H54 (cell line): ENCODE measurements around the gene PARP15.

Experiments used
- DNase-seq: peaks from one replicate; pipeline ENCODE4 v3.0.0; 2011; ENCODE audit warnings: low spot score, mixed read lengths; ENCODE audit not compliant: insufficient read length
- FAIRE-seq: peaks from 3 replicates; lab custom pipeline; 2011; peaks lifted over from hg19 to GRCh38; lab: Jason Lieb, UNC
- POLR2A ChIP-seq: IDR thresholded peaks from 2 replicates; pipeline ENCODE4 v1.6.1; 2011; ENCODE audit warnings: low read depth, mild to moderate bottlenecking, low read length

The PARP15 gene

DNA sequence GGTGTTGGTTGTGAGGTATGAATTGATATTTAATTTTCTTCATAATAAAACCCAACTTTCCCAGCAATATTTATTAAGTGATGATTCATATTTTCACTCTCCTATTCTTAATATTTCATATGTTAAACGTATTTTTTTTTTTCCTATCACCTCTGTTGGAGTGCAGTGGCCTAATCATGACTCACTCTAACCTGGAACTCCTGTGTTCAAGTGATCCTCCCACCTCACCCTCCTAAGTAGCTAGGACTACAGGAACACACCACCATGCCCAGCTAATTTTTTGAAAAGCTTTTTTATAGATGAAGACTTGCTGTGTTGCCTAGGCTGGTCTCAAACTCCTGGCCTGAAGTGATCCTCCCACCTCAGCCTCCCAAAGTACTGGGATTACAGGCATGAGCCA lies 8.6 kb downstream of the PARP15 start:
- no peak for DNase-seq
- no peak for FAIRE-seq

DNA sequence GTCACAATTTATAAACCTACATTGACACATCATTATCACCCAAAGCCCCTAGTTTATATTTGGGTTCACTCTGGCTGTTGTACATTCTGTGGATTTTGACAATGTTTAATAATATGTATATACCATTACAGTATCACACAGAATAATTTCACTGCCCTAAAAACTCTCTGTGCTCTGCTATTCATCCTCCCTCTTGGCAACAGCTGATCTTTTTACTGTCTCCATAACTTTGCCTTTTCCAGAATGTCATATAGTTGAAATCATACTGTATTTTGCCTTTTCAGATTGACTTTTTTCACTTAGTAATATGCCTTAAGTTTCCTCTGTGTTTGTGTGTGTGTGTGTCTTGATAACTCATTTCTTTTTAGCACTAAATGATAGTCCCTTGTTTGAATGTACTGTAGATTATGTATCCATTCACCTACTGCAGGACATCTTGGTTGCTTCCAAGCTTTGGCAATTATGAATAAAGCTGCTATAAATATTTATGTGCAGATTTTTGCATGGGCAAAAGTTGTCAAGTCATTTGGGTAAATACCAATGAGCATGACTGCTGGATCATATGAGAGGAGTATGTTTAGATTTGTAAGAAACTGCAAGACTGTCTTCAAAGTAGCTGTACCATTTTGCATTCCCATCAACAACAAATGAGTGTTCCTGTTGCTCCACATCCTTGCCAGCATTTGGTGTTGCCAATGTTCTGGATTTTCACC lies 9.5 kb downstream of the PARP15 start:
- no peak for TF ChIP-seq POLR2A
- DNase-seq (no peak), FAIRE-seq (no peak)

More for the DNA sequence above, 8.6 kb downstream of the PARP15 start:
- TF ChIP-seq POLR2A, result no peak

DNA sequence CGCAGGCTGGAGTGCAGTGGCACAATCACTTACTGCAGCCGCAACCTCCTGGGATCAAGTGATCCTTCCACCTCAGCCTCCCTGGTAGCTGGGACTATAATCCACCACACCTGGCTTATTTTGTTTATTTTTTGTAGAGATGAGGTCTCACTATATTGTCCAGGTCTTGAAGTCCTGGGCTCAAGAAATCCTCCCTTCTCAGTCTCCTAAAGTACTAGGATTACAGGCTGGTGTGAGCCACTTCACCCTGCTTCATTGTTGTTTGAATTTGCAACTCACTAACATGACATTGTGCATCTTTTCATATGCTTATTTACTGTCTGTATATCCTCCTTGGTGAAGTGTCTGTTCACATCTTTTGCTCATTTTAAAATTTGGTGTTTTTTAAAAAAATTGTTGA lies 10.1 kb downstream of the PARP15 start:
- FAIRE-seq, result no peak
- no peak for DNase-seq
- no peak for TF ChIP-seq POLR2A

DNA sequence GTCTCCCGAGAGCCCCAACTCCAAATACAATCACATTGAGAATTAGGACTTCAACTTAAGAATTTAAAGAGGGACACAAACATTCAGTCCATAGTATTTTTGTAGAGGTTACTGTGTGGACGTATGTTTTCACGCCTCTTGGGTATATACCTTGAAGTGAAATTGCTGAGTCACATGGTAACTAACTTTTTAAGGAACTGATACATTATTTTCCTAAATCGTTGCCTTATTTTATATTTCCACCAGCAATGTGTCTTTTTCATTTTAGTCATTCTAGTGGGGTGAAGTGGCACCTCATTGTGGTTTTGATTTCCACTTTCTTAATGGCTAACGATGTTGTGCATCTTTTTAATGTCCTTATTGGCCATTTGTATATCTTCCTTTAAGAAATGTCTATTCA lies 11.8 kb downstream of the PARP15 start:
- FAIRE-seq (no peak), DNase-seq (no peak)
- TF ChIP-seq POLR2A, result no peak

DNA sequence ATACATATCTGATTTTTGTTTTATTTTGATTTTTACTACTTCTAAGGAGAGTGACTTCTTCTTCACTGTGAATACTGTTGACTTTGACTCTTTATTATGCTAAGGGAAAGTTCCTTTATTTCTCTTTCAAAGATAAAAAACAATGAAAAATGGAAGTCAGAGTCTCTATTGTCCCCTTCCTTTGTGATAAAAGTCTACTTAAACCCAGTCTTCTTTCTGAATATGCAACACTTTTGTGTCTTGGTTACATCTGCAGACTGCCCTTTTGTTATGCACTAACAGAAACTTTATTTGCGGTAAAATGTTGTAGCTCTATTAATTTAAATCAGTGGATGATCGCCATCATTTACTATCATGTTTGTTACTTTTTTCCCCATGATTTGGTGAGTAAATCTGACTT lies 13.2 kb downstream of the PARP15 start:
- TF ChIP-seq POLR2A, result no peak
- no peak for DNase-seq
- FAIRE-seq, result no peak

DNA sequence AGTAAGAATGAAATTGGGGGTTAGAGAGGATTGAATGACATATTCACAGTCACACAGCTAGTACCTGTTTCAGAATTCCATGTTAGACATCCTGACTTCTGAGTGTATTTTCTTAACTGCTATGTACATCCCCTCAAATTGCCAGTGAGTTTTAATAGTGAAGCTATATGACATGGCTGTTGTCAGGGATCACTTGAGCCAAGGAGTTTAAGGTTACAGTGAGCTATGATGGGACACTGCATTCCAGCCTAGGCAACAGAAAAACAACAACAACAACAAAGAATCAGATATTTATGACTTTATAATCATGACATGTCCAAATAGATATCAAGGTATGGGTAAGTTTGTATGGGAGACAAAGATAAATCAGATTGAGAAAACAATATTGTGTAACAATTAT lies 16.6 kb downstream of the PARP15 start:
- DNase-seq (no peak), FAIRE-seq (no peak)
- TF ChIP-seq POLR2A, result no peak

DNA sequence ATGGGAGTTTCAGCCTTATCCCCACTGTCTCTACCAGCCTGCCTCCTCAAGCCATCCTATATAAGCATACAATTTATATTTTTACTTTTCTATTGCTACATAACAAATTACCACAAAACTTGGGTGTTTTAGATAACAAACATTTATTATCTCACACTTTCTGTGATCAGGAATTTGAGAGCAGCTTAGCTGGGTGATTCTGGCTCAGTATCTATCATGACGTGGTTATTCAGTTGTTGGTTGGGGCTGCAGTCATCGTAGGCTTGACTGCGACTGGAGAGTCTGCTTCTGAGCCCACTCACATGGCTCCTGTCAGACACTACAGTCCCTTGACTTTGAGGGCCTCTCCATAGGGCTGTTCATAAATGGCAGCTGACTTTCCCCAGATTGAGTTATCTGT lies 20.7 kb downstream of the PARP15 start:
- FAIRE-seq, result no peak
- TF ChIP-seq POLR2A, result no peak
- DNase-seq, result no peak

DNA sequence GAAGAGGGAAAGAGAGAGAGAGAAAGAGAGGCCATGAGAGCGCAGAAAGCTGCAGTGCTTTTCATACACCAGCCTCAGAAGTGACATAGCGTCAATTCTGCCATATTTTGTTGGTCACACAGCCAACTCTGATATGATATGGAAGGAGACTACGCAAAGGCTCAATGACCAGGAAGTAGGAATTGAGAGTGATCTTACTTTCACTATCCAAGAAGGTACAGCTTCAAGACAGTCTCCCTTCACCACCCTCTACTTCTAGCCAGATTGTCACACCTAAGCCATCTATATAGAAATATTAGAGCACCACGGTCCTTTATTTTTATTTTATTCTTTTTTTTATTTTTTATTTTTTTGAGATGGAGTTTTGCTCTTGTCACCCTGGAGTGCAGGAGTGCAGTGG lies 21.1 kb downstream of the PARP15 start:
- FAIRE-seq (no peak), DNase-seq (no peak)
- no peak for TF ChIP-seq POLR2A

DNA sequence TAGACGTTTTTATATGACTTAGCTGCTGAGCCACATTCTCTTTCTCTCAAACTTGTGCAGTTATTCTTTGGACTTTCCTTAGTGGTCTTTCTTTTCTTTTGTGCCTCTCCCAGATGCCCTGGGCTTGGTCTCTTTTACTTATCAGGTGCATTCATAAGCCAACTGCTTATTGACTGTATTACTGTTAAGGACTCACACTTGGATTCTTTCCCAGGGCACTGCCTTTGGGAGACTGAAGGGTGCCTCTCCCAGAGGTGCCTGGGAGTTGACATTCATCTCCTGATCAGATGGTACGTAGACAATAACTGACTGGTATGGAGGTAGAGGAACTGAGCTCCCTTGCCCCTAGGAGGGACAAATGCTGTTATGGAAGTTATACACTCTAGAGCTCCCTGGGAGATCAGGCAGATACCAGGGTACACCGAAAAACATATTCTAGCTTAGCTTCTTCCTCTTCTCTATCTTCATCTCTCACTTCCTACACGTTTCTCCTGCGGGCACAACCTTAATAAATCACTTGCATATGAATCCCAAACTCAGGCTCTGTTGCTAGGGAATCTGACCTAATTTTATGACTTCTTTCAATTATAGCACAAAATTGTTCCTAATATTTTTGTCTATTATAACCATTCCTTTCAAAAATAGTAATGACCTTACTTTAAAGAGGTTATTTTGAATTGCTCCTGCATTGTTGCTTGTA lies 24.7 kb downstream of the PARP15 start:
- no peak for FAIRE-seq
- TF ChIP-seq POLR2A, result no peak
- DNase-seq, result no peak

DNA sequence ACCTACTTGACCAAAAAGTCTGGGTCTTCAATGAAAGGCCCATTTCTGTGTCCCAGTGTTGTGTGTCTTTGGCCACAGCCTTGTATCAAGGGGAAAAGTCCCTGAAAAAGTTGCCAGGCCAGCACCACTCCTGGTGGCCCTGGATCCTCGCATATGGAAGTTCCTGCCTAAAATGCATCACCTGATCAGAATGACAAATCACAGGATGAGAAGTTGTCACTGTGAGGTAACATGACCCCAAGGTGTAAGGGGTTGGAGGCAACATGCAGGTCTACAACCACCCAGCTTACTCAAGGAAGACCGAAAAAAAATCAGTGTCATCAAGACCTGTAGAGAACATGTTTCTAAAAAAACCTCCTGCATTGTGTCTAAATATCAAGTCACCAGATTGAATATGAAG lies 25.6 kb downstream of the PARP15 start:
- DNase-seq, result no peak
- FAIRE-seq, result no peak
- no peak for TF ChIP-seq POLR2A

DNA sequence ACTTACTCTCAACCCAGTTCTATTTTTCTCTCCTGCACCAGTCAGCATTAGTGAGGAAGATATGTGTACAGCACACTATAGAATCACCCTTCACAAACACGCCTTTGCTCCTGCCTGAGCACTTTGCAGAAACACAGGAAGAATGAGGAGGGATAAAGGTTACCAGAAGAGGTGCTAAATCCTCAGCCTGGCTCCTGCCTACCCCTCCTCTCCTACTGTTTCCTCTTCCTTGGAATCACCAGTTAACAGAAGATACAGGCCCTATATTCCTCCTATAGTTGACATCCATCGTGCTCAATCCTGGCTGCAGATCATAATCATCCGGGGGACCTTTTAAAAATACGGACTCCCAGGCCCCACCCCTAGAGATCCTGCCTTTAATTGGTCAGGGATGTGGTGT lies 28.9 kb downstream of the PARP15 start:
- DNase-seq (no peak), FAIRE-seq (no peak)
- no peak for TF ChIP-seq POLR2A

DNA sequence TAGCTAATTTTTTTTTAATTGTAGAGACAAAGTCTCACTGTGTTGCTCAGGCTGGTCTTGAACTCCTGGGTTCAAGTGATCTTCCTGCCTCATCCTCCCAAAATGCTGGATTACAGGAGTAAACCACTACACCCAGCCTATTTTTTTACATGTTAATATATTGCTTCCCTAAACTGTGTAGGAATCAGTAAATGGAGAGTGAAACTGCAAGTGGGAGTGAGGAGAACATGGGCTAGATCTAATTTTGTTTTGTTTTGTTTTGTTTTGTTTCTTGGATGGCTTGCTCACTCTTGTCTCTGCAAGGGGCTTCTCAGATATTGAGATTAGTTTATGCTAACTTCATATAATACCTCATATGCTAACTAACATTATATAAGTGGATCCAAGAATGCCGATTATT lies 31.5 kb downstream of the PARP15 start:
- FAIRE-seq, result no peak
- TF ChIP-seq POLR2A, result no peak
- DNase-seq, result no peak

DNA sequence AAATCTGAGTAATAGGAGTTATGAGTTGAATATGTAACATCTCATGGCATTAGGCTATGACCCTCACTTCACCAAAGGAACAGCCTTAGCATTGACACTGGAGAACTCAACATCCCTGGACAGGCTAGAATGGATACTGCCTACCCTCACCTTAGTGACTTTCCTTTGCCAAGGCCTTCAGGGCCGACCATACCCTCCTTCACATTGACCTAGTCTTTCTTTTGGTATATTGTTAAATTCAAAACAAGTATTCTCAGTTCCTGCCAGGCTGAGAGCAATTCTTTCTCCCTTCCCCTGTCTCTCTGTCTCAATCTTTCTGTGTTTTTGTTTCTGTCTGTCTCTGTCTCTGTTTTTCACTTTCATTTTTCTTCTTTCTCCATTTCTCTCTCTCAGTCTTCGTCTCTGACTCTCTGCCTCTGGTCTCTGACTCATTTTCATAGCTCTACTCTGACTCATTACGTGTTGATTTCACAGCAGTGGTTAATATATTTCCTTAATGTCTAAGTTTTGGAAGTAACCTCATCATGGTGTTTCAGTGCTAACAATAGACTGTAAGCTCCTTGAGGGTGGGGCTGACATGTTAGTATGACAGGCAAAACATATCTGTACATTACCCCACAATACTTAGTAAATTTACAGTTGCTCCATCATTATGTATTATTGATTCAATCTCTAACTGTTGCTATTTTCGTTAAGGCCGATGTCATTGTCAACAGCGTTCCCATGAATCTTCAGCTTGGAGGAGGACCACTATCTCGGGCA lies 32.5 kb downstream of the PARP15 start:
- no peak for TF ChIP-seq POLR2A
- DNase-seq (peak; percentile 55), FAIRE-seq (peak; percentile 84)

DNA sequence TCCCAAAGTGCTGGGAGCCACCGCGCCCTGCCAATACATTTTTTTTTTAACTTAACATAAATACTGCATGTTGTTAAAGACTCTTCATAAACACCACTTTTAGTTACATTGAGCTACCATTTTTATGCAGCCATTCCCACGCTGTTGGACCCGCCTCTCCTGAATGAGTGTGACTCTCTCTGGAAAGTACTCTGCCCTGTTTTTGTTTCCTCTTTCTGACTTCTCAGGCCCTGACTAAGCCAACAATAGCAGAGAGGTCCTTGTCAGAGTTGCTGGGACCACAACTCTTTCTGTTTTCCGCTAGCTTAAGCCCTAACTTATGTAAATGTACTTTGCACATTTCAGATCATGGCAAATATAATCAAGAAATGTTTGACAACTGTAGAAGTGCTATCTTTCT lies 35.2 kb downstream of the PARP15 start:
- no peak for TF ChIP-seq POLR2A
- no peak for DNase-seq
- no peak for FAIRE-seq
